GM08714 (cell line): ENCODE measurements around the gene OMA1.

Source experiments
- H3K4me3 ChIP-seq: fragments of 200-500 bp; sonication (Bioruptor generic); 2 replicates; pipeline ENCODE4 v1.5.1; 2014; ENCODE audit warnings: mild to moderate bottlenecking, low read length, inconsistent platforms
- ZNF274 ChIP-seq: IDR thresholded peaks from 2 replicates; pipeline ENCODE4 v1.6.1; 2012; ENCODE audit warnings: mild to moderate bottlenecking, low read depth, low read length

The OMA1 gene

GRCh38 chr1:58469016-58469415 lies 77.5 kb downstream of the OMA1 start:
- no peak overlapping the region for H3K4me3 ChIP-seq
- TF ChIP-seq ZNF274: no peak

GRCh38 chr1:58468612-58469011 lies 77.9 kb downstream of the OMA1 start:
- H3K4me3 ChIP-seq: no peak overlapping the region
- TF ChIP-seq ZNF274: no peak

- no peak for TF ChIP-seq ZNF274
- no peak overlapping the region for H3K4me3 ChIP-seq
Measured at GRCh38 chr1:58466630-58467241, 79.8 kb downstream of the OMA1 start.

- H3K4me3 ChIP-seq: no peak overlapping the region
- no peak for TF ChIP-seq ZNF274
Measured at GRCh38 chr1:58465825-58466629, 80.5 kb downstream of the OMA1 start.

- H3K4me3 ChIP-seq: no peak overlapping the region
- no peak for TF ChIP-seq ZNF274
Measured at GRCh38 chr1:58465176-58465575, 81.3 kb downstream of the OMA1 start.

- no peak overlapping the region for H3K4me3 ChIP-seq
- TF ChIP-seq ZNF274: no peak
Measured at GRCh38 chr1:58460469-58460868, 86.1 kb downstream of the OMA1 start.

GRCh38 chr1:58459911-58460310 lies 86.6 kb downstream of the OMA1 start:
- no peak overlapping the region for H3K4me3 ChIP-seq
- TF ChIP-seq ZNF274: no peak

- H3K4me3 ChIP-seq: no peak overlapping the region
- TF ChIP-seq ZNF274: no peak
Measured at GRCh38 chr1:58457023-58457635, 89.4 kb downstream of the OMA1 start.

- H3K4me3 ChIP-seq: no peak overlapping the region
- no peak for TF ChIP-seq ZNF274
Measured at GRCh38 chr1:58456470-58456869, 90.1 kb downstream of the OMA1 start.

- no peak overlapping the region for H3K4me3 ChIP-seq
- TF ChIP-seq ZNF274: no peak
Measured at GRCh38 chr1:58454807-58455206, 91.7 kb downstream of the OMA1 start.

GRCh38 chr1:58454385-58454784 lies 92.1 kb downstream of the OMA1 start:
- no peak for TF ChIP-seq ZNF274

GRCh38 chr1:58451560-58452191 lies 94.8 kb downstream of the OMA1 start:
- no peak overlapping the region for H3K4me3 ChIP-seq
- TF ChIP-seq ZNF274: no peak

More at GRCh38 chr1:58454385-58454784, 92.1 kb downstream of the OMA1 start:
- H3K4me3 ChIP-seq: no peak overlapping the region

GRCh38 chr1:58447886-58448285 lies 98.6 kb downstream of the OMA1 start:
- H3K4me3 ChIP-seq: no peak overlapping the region
- TF ChIP-seq ZNF274: no peak

GRCh38 chr1:58447042-58447441 lies 99.5 kb downstream of the OMA1 start:
- no peak overlapping the region for H3K4me3 ChIP-seq
- no peak for TF ChIP-seq ZNF274

GRCh38 chr1:58446368-58446767 lies 100.2 kb downstream of the OMA1 start:
- no peak for TF ChIP-seq ZNF274
- H3K4me3 ChIP-seq: no peak overlapping the region
